CD14-positive monocyte (primary cell): ENCODE measurements around the gene BPIFB1. TPM values are rescaled to one million over a fixed set of nuclear protein-coding genes. Genes with fewer than 3 reads are reported as not detected.
A peak's percentile ranks its signal among the peaks of the same experiment; 100 is the strongest.

Source experiments
- DNase-seq, 3 donors: peaks; one replicate each; pipeline ENCODE4 v3.0.0-alpha.2; 2011 to 2022
- H2AFZ ChIP-seq: 2 replicates; pipeline ENCODE4 v1.6.0; 2012; ENCODE audit warnings: mild to moderate bottlenecking, low read depth, low read length, inconsistent platforms; ENCODE audit not compliant: insufficient read depth, poor library complexity, severe bottlenecking
- H3K27ac ChIP-seq, 2 donors: 1 replicate in 1 of 2; 2 replicates in 1 of 2; pipeline ENCODE4 v1.5.1; 2012 to 2013; ENCODE audit warnings: low read length in 2 of 2, control low read depth in 1 of 2, inconsistent platforms in 1 of 2, low read depth in 1 of 2, mild to moderate bottlenecking in 1 of 2
- H3K27me3 ChIP-seq, 2 donors: one replicate each; pipeline versions ENCODE4 v1.6.0 to v1.6.1; 2011 to 2013; ENCODE audit warnings: low read length in 2 of 2; ENCODE audit not compliant: control insufficient read depth in 2 of 2, insufficient read depth in 2 of 2
- H3K36me3 ChIP-seq, 2 donors: replicated peaks in 1 of 2; 1 replicate in 1 of 2; 2 replicates in 1 of 2; pipeline versions ENCODE4 v1.5.1 to v1.6.1; 2012 to 2013; ENCODE audit warnings: low read length in 2 of 2, control low read depth in 1 of 2, inconsistent platforms in 1 of 2, mild to moderate bottlenecking in 1 of 2; ENCODE audit not compliant: insufficient read depth in 2 of 2, control insufficient read depth in 1 of 2
- H3K4me1 ChIP-seq, 2 donors: 1 replicate in 1 of 2; 2 replicates in 1 of 2; pipeline versions ENCODE4 v1.5.1 to v1.6.1; 2012 to 2013; ENCODE audit warnings: low read length in 2 of 2, control low read depth in 1 of 2, inconsistent platforms in 1 of 2, mild to moderate bottlenecking in 1 of 2, moderate library complexity in 1 of 2; ENCODE audit not compliant: insufficient read depth in 2 of 2, control insufficient read depth in 1 of 2
- H3K4me2 ChIP-seq: replicated peaks from 2 replicates; pipeline ENCODE3; 2012; ENCODE audit warnings: low read length, moderate library complexity, mild to moderate bottlenecking; ENCODE audit not compliant: poor library complexity, severe bottlenecking; ENCODE audit errors: extremely low read depth
- H3K4me3 ChIP-seq, 3 experiments: fragments of 200-600 bp in 1 of 3; sonication (generic) in 1 of 3; replicated peaks in 1 of 3; 1 replicate in 2 of 3; 2 replicates in 1 of 3; pipeline ENCODE4 v1.5.1; 2011 to 2013; ENCODE audit warnings: low read length in 3 of 3, mild to moderate bottlenecking in 3 of 3, control low read depth in 2 of 3, low read depth in 2 of 3, inconsistent platforms in 1 of 3, moderate library complexity in 1 of 3
- H3K79me2 ChIP-seq: 2 replicates; pipeline ENCODE4 v1.6.0; 2012; ENCODE audit warnings: mild to moderate bottlenecking, control low read depth, inconsistent platforms, low read length, moderate library complexity; ENCODE audit not compliant: insufficient read depth
- H3K9ac ChIP-seq: 2 replicates; pipeline ENCODE4 v1.6.0; 2017; ENCODE audit warnings: low read length, mild to moderate bottlenecking; ENCODE audit not compliant: insufficient read depth, poor library complexity, severe bottlenecking
- H3K9me3 ChIP-seq, 2 donors: replicated peaks in 1 of 2; 1 replicate in 1 of 2; 2 replicates in 1 of 2; pipeline versions ENCODE4 v1.5.1 to v1.6.1; 2012 to 2013; ENCODE audit warnings: low read length in 2 of 2, control low read depth in 1 of 2; ENCODE audit not compliant: control insufficient read depth in 1 of 2, insufficient read depth in 1 of 2
- H4K20me1 ChIP-seq: 2 replicates; pipeline ENCODE4 v1.6.0; 2012; ENCODE audit warnings: mild to moderate bottlenecking, low read length, control low read depth, moderate library complexity; ENCODE audit not compliant: insufficient read depth
- H3K27ac Mint-ChIP-seq, 7 donors: one replicate each; pipeline ENCODE4 v1.8.0; 2020; ENCODE audit warnings: mild to moderate bottlenecking in 7 of 7, mixed read lengths in 7 of 7, moderate library complexity in 6 of 7, inconsistent platforms in 2 of 7
- H3K27me3 Mint-ChIP-seq, 3 donors: one replicate each; pipeline ENCODE4 v1.8.0; 2021 to 2022; ENCODE audit warnings: low read depth in 3 of 3, mild to moderate bottlenecking in 3 of 3, mixed read lengths in 3 of 3, moderate library complexity in 3 of 3, inconsistent platforms in 1 of 3
- H3K36me3 Mint-ChIP-seq, 2 donors: one replicate each; pipeline ENCODE4 v1.8.0; 2020; ENCODE audit warnings: mixed read lengths in 2 of 2, inconsistent platforms in 1 of 2, mild to moderate bottlenecking in 1 of 2
- H3K4me1 Mint-ChIP-seq: one replicate; pipeline ENCODE4 v1.8.0; 2020; ENCODE audit warnings: mild to moderate bottlenecking, mixed read lengths
- H3K4me3 Mint-ChIP-seq, 2 donors: one replicate each; pipeline ENCODE4 v1.8.0; 2020; ENCODE audit warnings: mild to moderate bottlenecking in 2 of 2, mixed read lengths in 2 of 2, moderate library complexity in 1 of 2
- H3K9me3 Mint-ChIP-seq, 7 donors: one replicate each; pipeline ENCODE4 v1.8.0; 2020 to 2022; ENCODE audit warnings: mixed read lengths in 7 of 7, mild to moderate bottlenecking in 6 of 7, moderate library complexity in 6 of 7, inconsistent platforms in 2 of 7
- CTCF ChIP-seq: fragments of 200-600 bp; IDR thresholded peaks from one replicate; pipeline ENCODE4 v1.8.0; 2022; ENCODE audit warnings: antibody characterized with exemption, mild to moderate bottlenecking
- WGBS: methylation state at CpG from one replicate; pipeline ENCODE4 v1.1.5; 2013; ENCODE audit warnings: missing lambda C conversion rate; ENCODE audit not compliant: insufficient coverage; 5-methylcytosine and 5-hydroxymethylcytosine counted together
- intact Hi-C, 2 donors: fragments of 100-400 bp; cut with micrococcal nuclease; formaldehyde crosslinking; loops; one replicate each; pipeline versions ENCODE4 v1.15.0 to v1.15.1; 2023
- polyA plus RNA-seq, 3 donors: library from polyadenylated mRNA; depleted of rRNA in 1 of 3; unstranded in 2 of 3; stranded (reverse) in 1 of 3; fragments of 300-500 nt in 2 of 3; fragments of >200 nt in 1 of 3; fragmentation: Illumina TruSeq in 2 of 3; gene quantifications; 1 replicate in 2 of 3; 2 replicates in 1 of 3; pipeline ENCODE4 v1.2.3, GENCODE V29; 2012 to 2021

BPIFB1 gene
- polyA plus RNA-seq, 3 donors, result not detected

DNA sequence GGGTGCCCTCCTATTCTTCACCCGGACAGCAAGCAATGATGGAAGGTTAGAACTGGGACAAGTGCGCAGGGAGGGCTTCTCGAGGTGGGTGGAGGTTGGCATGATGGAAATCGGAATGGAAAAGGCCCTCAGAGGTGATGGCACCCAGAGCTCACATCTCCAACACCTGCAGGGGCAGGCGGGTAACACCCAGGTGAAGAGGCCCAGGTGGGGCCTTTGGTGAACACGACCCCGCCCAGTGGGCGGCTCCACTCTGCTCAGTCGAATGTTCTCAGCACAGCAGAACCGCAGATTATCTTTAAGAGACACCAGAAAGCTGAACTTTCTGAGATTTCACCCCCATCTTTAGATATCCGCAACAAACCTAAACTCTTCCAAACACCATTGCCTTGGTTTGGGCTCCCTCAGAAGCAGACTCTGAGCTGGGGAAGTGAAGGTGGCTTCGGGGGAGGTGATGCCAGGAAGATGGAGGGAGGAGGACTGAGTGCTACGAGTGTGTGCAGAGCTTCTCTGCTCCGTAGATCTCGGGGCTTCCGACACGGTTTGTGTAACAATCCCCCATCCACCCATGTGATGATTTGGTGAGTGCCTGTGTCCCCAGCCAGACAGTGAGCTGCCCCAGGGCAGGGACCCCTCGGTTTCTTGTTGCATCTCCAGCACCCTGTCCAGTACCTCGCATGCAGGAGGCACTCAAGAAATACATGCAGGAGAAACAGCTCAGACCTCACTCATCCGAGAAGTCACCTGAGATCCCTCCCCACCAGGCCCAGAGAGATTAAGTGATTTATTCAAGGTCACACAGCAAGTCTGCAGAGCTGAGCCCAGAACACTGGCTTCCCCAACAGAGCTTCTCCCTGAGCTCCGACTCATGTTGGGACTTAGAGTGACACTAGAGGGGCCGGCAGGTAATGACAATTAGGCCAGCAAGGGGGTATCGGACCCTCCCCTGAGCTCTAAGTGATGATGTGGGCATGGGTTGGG, 45.4 kb downstream of the BPIFB1 start:
- TF ChIP-seq CTCF, result no peak
- DNase-seq, result no peak

DNA sequence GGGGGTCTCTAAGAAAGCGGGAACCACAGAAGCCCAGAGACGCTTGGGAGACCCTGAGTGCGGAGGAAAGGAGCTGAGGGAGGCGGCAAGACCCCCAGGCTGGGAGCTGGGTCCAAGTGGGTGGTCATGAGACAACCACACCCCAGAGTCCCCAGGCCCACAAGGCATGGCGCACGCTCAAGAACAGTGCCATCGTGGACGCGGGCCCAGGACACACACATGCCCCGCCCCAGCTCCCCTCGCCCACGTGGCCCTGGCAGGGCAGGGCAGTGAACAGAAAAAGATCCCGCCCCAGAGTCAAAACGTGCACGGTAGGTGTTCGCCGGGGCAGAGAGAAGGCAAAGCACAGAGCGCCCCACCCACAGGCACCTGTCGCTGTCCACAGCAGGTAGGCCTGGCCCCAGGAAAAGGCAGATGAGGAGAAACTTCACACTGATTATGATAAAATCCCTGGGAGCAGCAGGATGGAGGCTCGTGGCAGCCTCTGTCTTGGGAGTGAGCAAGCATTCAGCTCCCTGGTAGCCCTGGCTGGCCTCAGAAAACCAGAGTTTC, 50.0 kb downstream of the BPIFB1 start:
- 83% methylated on average over 20 of the region's 20 CpGs for WGBS
- H3K36me3 ChIP-seq, result no peaks in the 10 kb centered on the region
- no peak for TF ChIP-seq CTCF
- no peaks in the 10 kb centered on the region for H3K27me3 ChIP-seq
- DNase-seq, result no peak
- no peak overlapping the region for H3K27ac ChIP-seq
- H3K9ac ChIP-seq, result no peak overlapping the region
- intact Hi-C loops, result no loop called here
- no peak overlapping the region for H3K4me3 Mint-ChIP-seq
- H3K9me3 Mint-ChIP-seq, result peaks cover 0 to 1% (median 0%) of the 10 kb centered on the region in 7 donors
- H3K36me3 Mint-ChIP-seq, result no peaks in the 10 kb centered on the region
- H3K4me1 ChIP-seq, result no peaks in the 10 kb centered on the region
- peaks cover 3 to 16% (median 9%) of the 10 kb centered on the region in 3 donors for H3K27me3 Mint-ChIP-seq
- no peak overlapping the region for H3K4me2 ChIP-seq
- no peaks in the 10 kb centered on the region for H3K9me3 ChIP-seq
- no peaks in the 10 kb centered on the region for H4K20me1 ChIP-seq
- no peak overlapping the region for H2AFZ ChIP-seq
- H3K79me2 ChIP-seq, result no peaks in the 10 kb centered on the region
- no peak overlapping the region for H3K4me3 ChIP-seq
- H3K4me1 Mint-ChIP-seq, result no peaks in the 10 kb centered on the region
- H3K27ac Mint-ChIP-seq, result peak overlapping the region in 1 of 7 donors; percentile 54

More for the DNA sequence above, 45.4 kb downstream of the BPIFB1 start:
- H3K9me3 ChIP-seq, result no peaks in the 10 kb centered on the region
- no peaks in the 10 kb centered on the region for H4K20me1 ChIP-seq
- no peak overlapping the region for H2AFZ ChIP-seq
- Mint-ChIP-seq H3K9me3 (no peaks in the 10 kb centered on the region), H3K27ac (peak overlapping the region in 2 of 7 donors; percentile 6 to 53), H3K4me3 (no peak overlapping the region), H3K36me3 (no peaks in the 10 kb centered on the region), H3K4me1 (no peaks in the 10 kb centered on the region), H3K27me3 (peaks cover 2 to 15% (median 11%) of the 10 kb centered on the region in 3 donors)
- WGBS, result 84% methylated on average over 10 of the region's 23 CpGs
- H3K36me3 ChIP-seq, result no peaks in the 10 kb centered on the region
- H3K4me1 ChIP-seq, result no peaks in the 10 kb centered on the region
- H3K9ac ChIP-seq, result no peak overlapping the region
- no peak overlapping the region for H3K4me2 ChIP-seq
- no peak overlapping the region for H3K4me3 ChIP-seq
- intact Hi-C loops, result no loop called here
- no peaks in the 10 kb centered on the region for H3K27me3 ChIP-seq
- no peaks in the 10 kb centered on the region for H3K79me2 ChIP-seq
- no peak overlapping the region for H3K27ac ChIP-seq
